Measurements from ENCODE around the gene AP3B2.

AP3B2 gene, protein sequence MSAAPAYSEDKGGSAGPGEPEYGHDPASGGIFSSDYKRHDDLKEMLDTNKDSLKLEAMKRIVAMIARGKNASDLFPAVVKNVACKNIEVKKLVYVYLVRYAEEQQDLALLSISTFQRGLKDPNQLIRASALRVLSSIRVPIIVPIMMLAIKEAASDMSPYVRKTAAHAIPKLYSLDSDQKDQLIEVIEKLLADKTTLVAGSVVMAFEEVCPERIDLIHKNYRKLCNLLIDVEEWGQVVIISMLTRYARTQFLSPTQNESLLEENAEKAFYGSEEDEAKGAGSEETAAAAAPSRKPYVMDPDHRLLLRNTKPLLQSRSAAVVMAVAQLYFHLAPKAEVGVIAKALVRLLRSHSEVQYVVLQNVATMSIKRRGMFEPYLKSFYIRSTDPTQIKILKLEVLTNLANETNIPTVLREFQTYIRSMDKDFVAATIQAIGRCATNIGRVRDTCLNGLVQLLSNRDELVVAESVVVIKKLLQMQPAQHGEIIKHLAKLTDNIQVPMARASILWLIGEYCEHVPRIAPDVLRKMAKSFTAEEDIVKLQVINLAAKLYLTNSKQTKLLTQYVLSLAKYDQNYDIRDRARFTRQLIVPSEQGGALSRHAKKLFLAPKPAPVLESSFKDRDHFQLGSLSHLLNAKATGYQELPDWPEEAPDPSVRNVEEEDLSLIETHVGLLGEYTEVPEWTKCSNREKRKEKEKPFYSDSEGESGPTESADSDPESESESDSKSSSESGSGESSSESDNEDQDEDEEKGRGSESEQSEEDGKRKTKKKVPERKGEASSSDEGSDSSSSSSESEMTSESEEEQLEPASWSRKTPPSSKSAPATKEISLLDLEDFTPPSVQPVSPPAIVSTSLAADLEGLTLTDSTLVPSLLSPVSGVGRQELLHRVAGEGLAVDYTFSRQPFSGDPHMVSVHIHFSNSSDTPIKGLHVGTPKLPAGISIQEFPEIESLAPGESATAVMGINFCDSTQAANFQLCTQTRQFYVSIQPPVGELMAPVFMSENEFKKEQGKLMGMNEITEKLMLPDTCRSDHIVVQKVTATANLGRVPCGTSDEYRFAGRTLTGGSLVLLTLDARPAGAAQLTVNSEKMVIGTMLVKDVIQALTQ

DNA sequence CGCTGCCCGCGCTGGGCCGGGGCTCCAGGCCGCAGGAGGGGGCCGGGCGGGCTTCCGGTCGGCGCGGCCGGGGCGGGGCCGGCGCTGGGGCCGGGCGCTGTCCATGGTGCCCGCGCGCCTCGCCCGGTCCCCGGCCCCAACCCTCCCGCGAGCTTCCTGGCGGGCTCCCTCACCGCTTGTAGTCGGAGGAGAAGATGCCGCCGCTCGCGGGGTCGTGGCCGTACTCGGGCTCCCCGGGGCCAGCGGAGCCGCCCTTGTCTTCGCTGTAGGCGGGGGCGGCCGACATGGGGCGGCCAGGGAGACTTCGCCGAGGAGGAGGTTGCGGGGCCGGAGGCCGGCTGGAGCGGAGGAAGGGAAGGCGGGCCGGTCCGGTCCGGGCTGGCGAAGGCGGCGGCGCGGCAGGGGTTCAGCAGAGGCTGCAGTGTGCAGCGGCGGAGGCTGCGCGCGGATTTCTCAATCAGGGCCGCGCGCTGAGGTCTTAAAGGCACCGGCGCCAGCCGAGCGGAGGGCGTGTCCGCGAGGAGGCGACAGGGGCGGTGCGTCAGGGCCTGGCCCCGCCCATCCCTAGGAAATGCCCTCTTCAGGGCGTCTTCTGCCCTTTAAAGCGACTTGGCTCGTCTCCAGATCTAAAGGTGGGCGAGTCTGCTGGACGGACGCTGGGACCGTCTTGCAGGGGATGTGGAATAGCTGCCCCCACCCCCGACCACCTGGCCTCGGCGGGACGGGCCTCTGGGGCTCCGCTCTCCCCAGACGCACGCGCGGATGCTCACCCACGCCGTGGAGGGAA lies at the start of gene AP3B2:
TSS of gene AP3B2 (minus strand) at position 455 of the 787 bp plus-strand sequence. CDS start at position 286, 169 bp downstream.
- TF ChIP-seq, protein P1, sequence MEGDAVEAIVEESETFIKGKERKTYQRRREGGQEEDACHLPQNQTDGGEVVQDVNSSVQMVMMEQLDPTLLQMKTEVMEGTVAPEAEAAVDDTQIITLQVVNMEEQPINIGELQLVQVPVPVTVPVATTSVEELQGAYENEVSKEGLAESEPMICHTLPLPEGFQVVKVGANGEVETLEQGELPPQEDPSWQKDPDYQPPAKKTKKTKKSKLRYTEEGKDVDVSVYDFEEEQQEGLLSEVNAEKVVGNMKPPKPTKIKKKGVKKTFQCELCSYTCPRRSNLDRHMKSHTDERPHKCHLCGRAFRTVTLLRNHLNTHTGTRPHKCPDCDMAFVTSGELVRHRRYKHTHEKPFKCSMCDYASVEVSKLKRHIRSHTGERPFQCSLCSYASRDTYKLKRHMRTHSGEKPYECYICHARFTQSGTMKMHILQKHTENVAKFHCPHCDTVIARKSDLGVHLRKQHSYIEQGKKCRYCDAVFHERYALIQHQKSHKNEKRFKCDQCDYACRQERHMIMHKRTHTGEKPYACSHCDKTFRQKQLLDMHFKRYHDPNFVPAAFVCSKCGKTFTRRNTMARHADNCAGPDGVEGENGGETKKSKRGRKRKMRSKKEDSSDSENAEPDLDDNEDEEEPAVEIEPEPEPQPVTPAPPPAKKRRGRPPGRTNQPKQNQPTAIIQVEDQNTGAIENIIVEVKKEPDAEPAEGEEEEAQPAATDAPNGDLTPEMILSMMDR (IDR thresholded peaks at IDR 0.05; ENCODE audit: borderline replicate concordance, insufficient read depth, low read depth, low read length), result no peak
- H3K4me3 ChIP-seq (ENCODE audit: low read depth, low read length), result peak within 1 kb of the TSS; percentile 58

DNA sequence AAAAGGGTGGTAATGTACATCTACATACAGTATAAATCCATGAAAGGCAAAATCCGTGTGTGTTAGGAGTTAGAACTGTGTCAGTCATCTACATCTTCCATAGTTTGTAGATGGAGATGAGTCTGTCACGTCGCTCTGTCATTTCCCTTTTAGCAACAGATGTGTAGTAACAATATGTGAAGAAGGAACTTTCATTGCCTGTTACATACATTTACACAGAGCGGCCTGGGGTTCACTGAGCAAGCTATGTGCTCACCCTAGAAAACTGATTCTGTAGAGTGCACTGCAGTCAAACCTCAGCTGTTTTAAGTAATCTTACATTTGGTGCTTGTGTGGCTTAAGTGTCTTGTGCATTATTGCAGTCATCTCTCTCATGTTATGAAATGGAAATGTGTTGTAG lies 41.6 kb upstream of the AP3B2 start:
- H3K4me3 ChIP-seq (ENCODE audit: low read depth, low read length), result peak overlapping the region; percentile 63
- TF ChIP-seq, protein P1 (IDR thresholded peaks at IDR 0.05; ENCODE audit: borderline replicate concordance, insufficient read depth, low read depth, low read length), result no peak

DNA sequence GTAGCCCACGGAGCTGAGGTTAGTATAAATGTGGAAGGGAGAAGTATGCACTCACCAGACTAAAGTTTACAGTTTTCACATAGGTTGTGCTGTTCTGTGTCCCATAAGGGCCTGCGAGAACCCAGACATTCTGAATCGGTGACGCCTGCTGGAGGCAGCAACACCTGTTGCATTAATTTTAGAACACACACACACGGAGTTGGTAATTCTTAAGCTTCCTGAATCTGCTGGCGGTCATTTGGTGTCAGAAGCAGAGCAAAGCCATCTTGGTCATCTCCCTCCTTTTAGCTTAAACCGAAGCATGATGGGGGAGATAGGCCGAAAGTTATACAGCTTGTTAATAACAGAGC lies 41.1 kb upstream of the AP3B2 start:
- H3K4me3 ChIP-seq (ENCODE audit: low read depth, low read length), result peak overlapping the region; percentile 63
- TF ChIP-seq, protein P1 (IDR thresholded peaks at IDR 0.05; ENCODE audit: borderline replicate concordance, insufficient read depth, low read depth, low read length), result no peak

DNA sequence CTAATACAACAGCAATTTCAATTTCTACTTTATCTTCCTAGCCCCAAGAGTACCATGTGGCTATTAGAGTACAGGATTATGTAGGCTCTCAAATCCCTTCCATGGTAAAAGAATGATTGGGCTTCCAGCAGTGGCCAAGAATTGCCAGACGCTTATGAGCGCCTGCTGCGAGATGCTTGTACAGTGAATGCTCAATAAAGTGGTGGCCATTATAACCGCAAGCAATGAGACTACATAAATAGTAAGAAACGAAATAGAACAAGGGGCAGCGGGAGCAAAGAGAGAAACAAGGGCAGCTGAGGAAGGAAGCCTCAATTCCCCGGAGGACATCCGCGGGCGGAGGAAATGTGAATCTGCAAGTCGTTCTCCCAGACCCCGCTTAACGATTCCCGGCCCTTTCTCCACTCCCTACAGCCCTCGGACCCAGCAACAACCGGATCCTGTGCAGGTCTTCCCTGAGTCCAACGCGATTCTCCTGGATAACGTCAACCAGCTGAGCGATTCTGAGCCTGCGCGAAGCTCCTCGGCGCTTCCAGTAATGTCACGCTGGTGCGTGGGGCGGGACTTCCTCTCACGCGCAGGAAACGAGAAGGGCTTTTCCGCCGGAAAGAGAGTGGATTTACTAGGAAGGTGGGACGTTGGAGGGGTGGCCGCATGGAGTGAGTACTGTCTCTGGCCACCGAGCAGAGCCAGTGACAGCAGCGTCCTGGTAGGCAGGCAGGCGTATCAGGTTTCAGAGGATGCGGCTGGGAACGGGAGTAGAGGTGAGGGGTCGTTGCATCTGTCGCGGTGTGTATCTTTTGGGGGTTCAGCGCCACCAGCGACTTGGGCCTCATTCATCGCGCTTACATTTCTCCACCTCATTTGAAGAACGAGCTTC lies 40.5 kb upstream of the AP3B2 start:
- H3K4me3 ChIP-seq (ENCODE audit: low read depth, low read length), result peak overlapping the region; percentile 63
- TF ChIP-seq, protein P1 (IDR thresholded peaks at IDR 0.05; ENCODE audit: borderline replicate concordance, insufficient read depth, low read depth, low read length), result no peak

DNA sequence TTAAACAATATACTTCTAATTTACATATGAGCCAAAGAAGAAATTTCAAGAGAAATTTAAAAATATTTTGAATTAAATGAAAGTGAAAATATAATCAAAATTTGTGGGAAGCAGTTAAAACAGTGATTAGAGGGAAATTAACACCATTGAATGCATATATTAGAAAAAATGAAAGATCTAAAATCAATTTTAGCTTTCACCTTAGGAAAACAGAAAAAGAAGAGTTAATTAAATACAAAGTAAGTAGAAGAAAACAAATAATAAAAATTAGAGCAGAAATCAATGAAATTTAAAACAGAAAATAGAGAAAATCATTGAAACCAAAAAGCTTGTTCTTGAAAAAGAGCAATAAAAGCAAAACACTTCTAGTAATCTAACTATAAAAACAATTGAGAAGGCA lies 38.6 kb upstream of the AP3B2 start:
- no peak overlapping the region for H3K4me3 ChIP-seq (ENCODE audit: low read depth, low read length)
- TF ChIP-seq, protein P1 (IDR thresholded peaks at IDR 0.05; ENCODE audit: borderline replicate concordance, insufficient read depth, low read depth, low read length), result no peak

DNA sequence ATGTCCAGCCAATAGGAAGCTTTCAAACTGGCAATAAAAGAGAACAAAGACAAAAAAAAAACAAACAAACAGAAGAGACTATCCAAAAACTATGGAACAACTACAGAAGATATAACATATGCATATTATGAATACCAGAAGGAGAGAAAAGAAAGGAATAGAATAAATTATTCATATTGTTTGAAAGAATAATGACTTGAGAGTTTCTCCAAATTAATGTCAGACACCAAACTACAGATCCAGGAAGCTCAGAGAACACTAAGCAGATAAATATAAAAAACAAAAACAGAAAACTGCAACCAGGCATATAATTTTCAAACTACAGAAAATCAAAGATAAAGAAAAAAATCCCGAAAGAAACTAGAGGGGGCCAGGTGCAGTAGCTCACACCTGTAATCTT lies 34.1 kb upstream of the AP3B2 start:
- TF ChIP-seq, protein P1 (IDR thresholded peaks at IDR 0.05; ENCODE audit: borderline replicate concordance, insufficient read depth, low read depth, low read length), result no peak
- H3K4me3 ChIP-seq (ENCODE audit: low read depth, low read length), result no peak overlapping the region

Data from GM12875 (cell line).